Measurements from ENCODE around the gene C10orf53.
"Not testable (repeated sequence)": the region's sequence is repeated elsewhere in the genome, so short reads cannot be mapped to it uniquely, and the experiment has no call there.

Gene C10orf53

GRCh38 chr10:49700211-49700610, 20.8 kb downstream of the C10orf53 start:
- DNase-seq (ENCODE audit: low read depth), result no peak
- TF ChIP-seq, protein P1, sequence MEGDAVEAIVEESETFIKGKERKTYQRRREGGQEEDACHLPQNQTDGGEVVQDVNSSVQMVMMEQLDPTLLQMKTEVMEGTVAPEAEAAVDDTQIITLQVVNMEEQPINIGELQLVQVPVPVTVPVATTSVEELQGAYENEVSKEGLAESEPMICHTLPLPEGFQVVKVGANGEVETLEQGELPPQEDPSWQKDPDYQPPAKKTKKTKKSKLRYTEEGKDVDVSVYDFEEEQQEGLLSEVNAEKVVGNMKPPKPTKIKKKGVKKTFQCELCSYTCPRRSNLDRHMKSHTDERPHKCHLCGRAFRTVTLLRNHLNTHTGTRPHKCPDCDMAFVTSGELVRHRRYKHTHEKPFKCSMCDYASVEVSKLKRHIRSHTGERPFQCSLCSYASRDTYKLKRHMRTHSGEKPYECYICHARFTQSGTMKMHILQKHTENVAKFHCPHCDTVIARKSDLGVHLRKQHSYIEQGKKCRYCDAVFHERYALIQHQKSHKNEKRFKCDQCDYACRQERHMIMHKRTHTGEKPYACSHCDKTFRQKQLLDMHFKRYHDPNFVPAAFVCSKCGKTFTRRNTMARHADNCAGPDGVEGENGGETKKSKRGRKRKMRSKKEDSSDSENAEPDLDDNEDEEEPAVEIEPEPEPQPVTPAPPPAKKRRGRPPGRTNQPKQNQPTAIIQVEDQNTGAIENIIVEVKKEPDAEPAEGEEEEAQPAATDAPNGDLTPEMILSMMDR (IDR thresholded peaks at IDR 0.05; ENCODE audit: low read depth, low read length, missing control alignments), result no peak
- H3K4me3 ChIP-seq (ENCODE audit: low read depth, low read length), result no peak overlapping the region

DNA sequence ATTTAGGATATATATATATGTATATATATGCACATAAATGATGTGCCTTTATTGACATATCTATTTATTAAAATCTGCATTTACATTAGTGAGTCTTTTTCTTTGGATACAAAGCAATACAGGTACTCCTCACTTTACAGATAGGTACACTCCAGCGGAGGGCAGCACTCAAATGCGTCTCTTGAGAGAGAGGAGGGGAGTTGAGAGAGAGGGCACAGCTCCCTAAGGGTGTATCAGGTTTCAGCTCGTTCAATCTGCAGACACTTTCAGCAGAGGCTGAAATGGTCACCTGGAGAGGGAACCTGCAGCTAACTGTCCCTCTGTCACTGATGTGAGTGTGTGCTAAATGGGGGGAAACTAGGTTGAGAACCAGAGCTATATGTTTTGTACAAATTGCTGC, 21.5 kb downstream of the C10orf53 start:
- DNase-seq (ENCODE audit: low read depth), result no peak
- H3K4me3 ChIP-seq (ENCODE audit: low read depth, low read length), result no peak overlapping the region
- TF ChIP-seq, protein P1 (IDR thresholded peaks at IDR 0.05; ENCODE audit: low read depth, low read length, missing control alignments), result no peak

DNA sequence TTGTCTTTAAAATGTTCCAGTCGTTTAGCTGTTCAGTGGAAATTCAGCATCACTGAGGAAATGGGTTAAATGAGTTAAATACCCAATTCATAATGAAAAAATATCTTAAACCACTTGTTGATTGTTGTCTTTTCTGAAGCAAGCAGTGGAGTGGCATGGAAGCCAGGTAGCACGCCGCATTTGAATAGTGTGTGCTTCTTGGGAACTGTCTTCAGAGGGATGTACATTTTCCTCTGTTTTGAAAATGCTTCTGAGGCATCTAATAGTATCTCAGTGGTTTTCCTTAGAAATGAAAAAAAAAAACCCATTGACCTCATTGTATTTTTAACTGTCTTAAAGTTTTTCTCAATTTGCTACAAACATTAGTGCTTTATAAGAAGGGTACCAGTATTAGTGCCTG, 28.1 kb downstream of the C10orf53 start:
- TF ChIP-seq, protein P1 (IDR thresholded peaks at IDR 0.05; ENCODE audit: low read depth, low read length, missing control alignments), result no peak
- no peak for DNase-seq (ENCODE audit: low read depth)
- no peak overlapping the region for H3K4me3 ChIP-seq (ENCODE audit: low read depth, low read length)

GRCh38 chr10:49709934-49710333, 30.5 kb downstream of the C10orf53 start:
- H3K4me3 ChIP-seq (ENCODE audit: low read depth, low read length), result no peak overlapping the region
- TF ChIP-seq, protein P1 (IDR thresholded peaks at IDR 0.05; ENCODE audit: low read depth, low read length, missing control alignments), result no peak
- no peak for DNase-seq (ENCODE audit: low read depth)

- DNase-seq (ENCODE audit: low read depth), result no peak
- H3K4me3 ChIP-seq (ENCODE audit: low read depth, low read length), result no peak overlapping the region
- TF ChIP-seq, protein P1 (IDR thresholded peaks at IDR 0.05; ENCODE audit: low read depth, low read length, missing control alignments), result no peak
Measured at GRCh38 chr10:49710966-49711365, 31.5 kb downstream of the C10orf53 start.

GRCh38 chr10:49711481-49711880, 32.0 kb downstream of the C10orf53 start:
- TF ChIP-seq, protein P1 (IDR thresholded peaks at IDR 0.05; ENCODE audit: low read depth, low read length, missing control alignments), result no peak
- H3K4me3 ChIP-seq (ENCODE audit: low read depth, low read length), result no peak overlapping the region
- no peak for DNase-seq (ENCODE audit: low read depth)

DNA sequence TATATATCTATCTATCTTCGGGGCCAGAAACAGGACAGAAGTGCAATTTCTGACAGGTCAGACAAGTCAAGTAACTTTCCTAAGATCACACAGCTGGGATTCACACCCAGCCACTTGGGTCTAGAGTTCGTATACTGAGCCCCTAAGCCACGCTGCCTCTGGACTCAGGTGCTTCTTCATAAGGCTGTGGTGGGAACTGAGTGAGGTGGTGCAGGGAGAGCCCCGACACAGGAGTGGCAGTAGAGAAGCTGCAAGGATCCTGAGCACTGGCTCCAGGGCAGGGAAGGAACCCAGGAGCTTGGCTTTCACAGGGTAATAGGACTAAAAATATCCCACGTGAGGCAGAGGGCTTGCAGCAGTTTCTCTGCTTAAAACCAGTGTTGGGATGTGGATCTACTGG, 33.8 kb downstream of the C10orf53 start:
- TF ChIP-seq, protein P1 (IDR thresholded peaks at IDR 0.05; ENCODE audit: low read depth, low read length, missing control alignments), result no peak
- no peak overlapping the region for H3K4me3 ChIP-seq (ENCODE audit: low read depth, low read length)
- no peak for DNase-seq (ENCODE audit: low read depth)

- DNase-seq (ENCODE audit: low read depth); H3K4me3 ChIP-seq (ENCODE audit: low read depth, low read length): not testable (repeated sequence)
Measured at GRCh38 chr10:49715157-49715556, 35.7 kb downstream of the C10orf53 start.
